HG03575 (cell line): ENCODE results near the gene SSR3.
"Not testable (repeated sequence)": the region's sequence is repeated elsewhere in the genome, so short reads cannot be mapped to it uniquely, and the experiment has no call there.

Experiments used
- ATAC-seq: cut with Tn5 transposase; IDR thresholded peaks from one replicate; pipeline ENCODE4 v1.9.1; 2021; ENCODE audit not compliant: unreplicated experiment, insufficient number of reproducible peaks, low FRiP score; ENCODE audit errors: extremely low read depth

SSR3 gene

GRCh38 chr3:156554842-156555687 lies at the start of gene SSR3:
TSS of gene SSR3 (minus strand) at chr3:156555117. CDS start at chr3:156555089, 28 bp downstream.
- peak; percentile 90 for ATAC-seq

GRCh38 chr3:156604064-156604641 lies 49.2 kb upstream of the SSR3 start:
- ATAC-seq = no peak

- no peak for ATAC-seq
Measured at GRCh38 chr3:156603379-156604017, 48.6 kb upstream of the SSR3 start.

GRCh38 chr3:156602424-156602823 lies 47.5 kb upstream of the SSR3 start:
- no peak for ATAC-seq

- ATAC-seq = no peak
Measured at GRCh38 chr3:156601497-156601896, 46.6 kb upstream of the SSR3 start.

- ATAC-seq = no peak
Measured at GRCh38 chr3:156600834-156601233, 45.9 kb upstream of the SSR3 start.

- no peak for ATAC-seq
Measured at GRCh38 chr3:156599089-156599874, 44.4 kb upstream of the SSR3 start.

- no peak for ATAC-seq
Measured at GRCh38 chr3:156598413-156598812, 43.5 kb upstream of the SSR3 start.

- ATAC-seq = no peak
Measured at GRCh38 chr3:156594219-156594683, 39.3 kb upstream of the SSR3 start.

GRCh38 chr3:156593814-156594213 lies 38.9 kb upstream of the SSR3 start:
- no peak for ATAC-seq

GRCh38 chr3:156589806-156590205 lies 34.9 kb upstream of the SSR3 start:
- ATAC-seq = not testable (repeated sequence)

GRCh38 chr3:156587760-156588069 lies 32.8 kb upstream of the SSR3 start:
- ATAC-seq = no peak

GRCh38 chr3:156586905-156587759 lies 32.2 kb upstream of the SSR3 start:
- no peak for ATAC-seq

- no peak for ATAC-seq
Measured at GRCh38 chr3:156583469-156583868, 28.6 kb upstream of the SSR3 start.

GRCh38 chr3:156582532-156583183 lies 27.7 kb upstream of the SSR3 start:
- ATAC-seq = peak; percentile 66

GRCh38 chr3:156581954-156582353 lies 27.0 kb upstream of the SSR3 start:
- ATAC-seq = no peak

GRCh38 chr3:156581033-156581432 lies 26.1 kb upstream of the SSR3 start:
- no peak for ATAC-seq

GRCh38 chr3:156579427-156579851 lies 24.5 kb upstream of the SSR3 start:
- no peak for ATAC-seq
